Activated CD8-positive, alpha-beta memory T cell treated with anti-CD3 and anti-CD28 coated beads for 24 hours (primary cell): ENCODE data around the gene HDC.

Experiments used
- DNase-seq: peaks from one replicate; pipeline ENCODE4 v3.0.0-alpha.2; 2020

Gene HDC

DNA sequence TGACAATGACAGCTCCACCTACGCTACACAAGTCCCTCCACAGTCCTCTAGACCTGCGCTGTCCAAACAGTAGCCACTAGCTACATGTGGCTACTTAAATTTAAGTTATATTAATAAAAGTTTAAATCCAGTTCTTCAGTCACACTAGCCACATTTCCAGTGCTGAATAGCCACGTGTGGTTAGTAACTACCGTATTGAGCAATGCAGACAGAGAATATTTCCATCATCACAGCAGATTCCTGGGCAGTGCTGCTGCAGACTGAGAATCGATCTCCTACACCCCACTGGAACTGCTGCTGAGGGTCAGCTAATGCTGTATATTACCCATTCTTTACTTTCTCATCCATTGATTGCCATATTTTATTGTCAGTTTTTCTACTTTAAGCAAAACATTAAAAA, 40.9 kb downstream of the HDC start:
- DNase-seq = no peak

DNA sequence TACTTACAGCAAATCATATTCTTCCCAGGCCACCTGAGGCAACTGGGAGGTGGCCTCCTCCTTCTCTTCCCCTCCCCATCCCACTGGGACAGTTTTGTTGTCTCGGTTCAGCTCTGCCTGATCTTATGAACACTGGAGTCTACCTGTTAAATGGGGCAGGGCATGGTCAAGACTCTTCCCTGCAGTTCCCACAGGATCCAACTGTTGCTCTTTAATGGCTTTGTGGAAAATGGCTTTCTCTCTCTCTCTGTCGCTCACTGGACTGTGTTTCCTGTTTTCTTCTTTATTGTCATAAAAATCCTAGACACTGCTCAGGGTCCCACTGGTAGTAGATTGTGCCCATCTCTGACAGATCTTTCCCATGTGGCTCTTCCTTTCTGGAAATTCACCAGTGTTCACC, 43.3 kb downstream of the HDC start:
- DNase-seq = no peak

DNA sequence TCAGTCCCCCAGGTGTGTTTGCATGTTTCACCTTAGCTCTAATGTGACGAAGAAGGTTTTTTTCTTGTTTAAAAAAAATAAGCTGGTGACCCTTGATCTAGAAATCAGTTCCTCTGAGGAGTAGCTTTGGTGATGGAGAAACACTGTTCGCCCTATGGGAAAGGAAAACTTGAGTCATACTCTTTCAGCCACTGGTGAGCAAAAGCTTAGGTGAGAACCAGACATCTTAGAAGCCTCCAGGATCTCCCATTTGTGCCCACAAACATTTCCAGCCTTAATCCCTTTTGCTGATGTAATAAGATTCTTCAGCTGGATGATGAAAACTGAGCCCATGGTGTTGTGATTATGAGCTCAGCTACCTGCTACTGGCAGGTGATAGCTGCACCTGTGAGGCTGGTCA, 45.7 kb downstream of the HDC start:
- DNase-seq = no peak

DNA sequence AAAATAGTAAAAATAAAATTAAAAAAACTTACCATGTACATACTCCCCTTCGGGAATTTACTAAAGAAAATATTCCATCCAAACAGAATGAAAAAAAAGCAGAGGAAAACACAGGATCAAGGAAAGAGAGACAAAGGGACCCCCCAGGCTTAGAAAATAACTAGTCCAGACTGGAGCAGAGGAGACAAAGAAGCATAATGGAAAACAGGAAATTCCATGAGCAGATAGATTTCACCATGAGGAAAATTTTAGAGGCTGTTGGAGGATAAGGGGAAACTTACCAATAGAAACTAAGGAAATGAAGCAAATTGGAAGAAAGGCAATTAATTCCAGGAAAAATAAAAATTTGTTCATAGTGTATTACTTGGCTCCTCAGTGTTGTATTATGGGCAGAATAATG, 46.8 kb downstream of the HDC start:
- DNase-seq = no peak

DNA sequence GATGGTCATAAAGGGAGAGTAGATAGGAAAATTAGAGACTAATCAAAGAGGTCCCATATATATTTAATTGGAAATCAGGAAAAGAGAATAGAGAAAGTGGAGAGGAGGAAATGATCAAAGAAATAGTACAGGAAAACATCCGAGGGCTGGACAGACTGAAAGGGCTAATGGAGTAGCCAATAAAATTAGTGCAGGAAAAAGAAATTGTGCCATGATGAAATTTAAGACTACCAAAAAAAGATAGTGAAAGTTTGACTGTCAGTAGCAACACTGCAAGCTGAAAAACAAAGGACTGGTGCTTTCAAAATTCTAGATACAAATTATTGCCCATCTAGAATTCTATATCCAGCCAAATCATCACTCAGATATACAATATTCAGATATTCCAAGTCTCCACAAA, 47.2 kb downstream of the HDC start:
- DNase-seq = no peak

DNA sequence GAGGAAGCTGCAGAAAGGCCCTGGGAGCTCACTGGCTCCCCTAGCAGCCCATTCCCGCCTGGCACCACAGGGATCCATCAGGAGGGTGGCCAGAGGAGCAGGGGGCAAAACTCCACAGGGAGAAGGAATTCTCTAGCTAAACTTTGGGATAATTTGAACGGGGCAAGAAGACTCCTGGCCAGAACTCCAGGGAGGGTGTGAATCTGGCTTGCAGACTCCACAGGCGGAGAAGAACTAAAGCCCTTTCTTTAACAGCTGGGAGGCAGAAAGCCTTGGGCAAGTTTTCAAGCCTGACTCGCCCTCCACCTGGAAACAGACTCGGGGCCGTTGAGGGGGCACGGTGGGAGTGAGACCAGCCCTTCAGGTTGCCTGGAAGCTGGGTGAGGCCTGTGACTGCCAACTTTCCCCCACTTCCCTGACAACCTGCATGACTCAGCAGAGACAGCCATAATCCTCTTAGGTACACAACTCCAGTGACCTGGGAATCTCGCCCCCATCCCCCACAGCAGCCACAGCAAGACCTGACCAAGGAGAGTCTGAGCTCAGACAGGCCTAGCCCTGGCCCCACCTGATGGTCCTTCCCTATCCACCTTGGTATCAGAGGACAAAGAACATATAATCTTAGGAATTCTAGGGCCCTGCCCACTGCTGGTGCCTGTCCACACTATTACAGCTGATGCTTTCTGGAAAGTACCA, 54.9 kb downstream of the HDC start:
- no peak for DNase-seq

DNA sequence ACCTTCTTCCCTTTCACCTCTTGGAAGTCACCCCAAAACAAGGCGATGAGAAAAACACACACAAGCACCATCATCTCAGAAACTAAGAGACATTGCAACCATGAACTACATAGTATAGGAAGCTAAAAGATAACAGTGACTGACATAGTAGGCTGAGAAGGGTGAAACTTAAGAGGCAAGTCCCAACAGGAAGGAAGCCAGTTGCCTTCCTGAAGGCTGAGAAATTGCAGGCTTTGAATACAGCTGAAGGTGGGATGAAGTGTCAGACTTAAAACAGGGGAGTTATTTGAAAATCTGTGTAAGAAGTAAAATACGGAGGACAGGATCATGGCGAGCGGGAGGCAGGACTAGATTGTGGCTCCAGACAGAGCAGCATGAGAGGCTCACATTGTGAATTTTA, 55.7 kb downstream of the HDC start:
- DNase-seq = no peak

DNA sequence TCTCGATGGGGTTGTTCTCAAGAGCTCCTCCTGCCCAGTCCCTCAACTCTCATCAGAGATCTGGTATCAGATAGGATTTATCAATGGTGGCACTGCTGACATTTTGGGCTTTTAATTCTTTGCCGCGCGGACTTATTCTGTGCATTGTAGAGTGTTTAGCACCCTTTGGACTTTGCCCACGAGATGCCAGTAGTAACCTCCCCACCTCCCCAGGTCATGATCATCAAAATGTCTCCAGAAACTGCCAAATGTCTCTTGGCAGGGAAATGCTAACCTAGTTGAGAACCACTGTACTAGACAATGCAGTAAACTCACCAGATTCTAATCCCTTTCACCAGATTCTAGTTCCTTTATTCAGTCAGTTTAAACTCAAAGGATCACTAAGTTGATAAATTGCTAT, 59.5 kb downstream of the HDC start:
- DNase-seq = no peak

DNA sequence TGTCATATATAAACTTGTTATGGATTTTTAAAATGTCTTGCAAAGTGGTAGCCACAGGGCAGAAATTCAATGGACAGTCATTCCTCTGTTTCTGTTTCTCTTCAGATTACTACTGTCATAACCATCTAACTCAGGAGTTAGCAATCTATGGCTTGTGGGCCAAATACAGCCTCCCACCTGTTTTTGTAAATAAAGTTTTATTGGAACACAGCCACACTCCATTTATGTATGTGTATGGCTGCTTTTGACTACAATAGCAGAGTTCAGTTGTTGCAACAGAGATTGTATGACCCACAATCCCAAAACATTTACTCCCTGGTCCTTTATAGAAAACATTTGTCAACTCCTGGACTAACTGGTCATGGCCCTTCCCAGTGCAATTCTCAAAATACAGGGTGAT, 63.5 kb downstream of the HDC start:
- no peak for DNase-seq

DNA sequence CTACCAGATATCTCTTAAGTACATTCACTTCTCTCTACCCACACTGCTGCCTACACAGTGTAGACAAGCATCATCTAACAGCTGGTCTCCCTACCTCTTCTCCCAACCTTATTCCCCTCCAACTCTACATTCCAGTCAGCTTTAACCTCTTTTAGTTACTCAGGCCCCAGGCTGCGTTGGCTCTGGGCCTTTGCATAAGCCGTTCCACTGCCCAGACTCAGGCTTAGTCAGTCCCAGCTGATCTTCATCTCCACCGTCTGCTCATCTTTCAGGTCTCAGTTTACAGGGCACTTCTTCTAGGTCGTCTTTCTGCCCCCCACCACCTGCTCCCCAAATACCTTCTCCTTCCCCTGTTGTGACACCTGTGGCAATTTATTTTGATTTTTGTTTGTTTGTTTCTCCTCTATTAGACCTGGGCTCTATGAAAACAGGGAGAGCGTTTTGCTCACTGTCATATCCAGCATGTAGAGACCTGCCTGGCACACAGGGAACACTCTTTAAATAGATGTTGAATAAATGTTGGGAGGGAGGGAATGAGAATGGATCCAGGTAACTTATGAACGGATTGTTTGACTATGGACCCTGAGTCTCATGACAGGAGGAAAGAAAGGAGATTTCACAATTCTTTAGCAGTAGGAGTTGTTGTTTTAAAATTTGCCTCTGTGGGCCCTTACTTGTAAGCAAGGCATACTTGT, 72.5 kb downstream of the HDC start:
- DNase-seq = no peak

DNA sequence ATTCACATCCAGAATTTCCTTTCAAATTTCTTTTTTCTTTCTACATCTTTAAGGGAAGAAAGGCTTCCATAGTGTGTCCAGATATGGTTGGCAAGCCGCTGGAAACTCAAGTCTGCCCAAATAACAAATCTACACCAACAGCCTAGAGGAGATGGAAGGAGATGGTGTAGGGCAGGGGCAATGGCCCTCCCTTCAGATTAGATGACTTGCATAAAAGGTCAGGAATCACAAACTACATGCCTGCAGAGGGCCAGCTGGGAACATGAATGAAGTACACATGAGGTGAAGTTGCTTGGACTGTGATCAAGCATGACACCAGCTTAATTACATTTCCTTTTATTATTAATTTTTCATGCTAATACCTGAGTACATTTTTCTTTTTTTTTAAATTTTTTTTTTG, 73.4 kb downstream of the HDC start:
- DNase-seq = no peak
